ENCODE results near the gene KCTD4.

DNA sequence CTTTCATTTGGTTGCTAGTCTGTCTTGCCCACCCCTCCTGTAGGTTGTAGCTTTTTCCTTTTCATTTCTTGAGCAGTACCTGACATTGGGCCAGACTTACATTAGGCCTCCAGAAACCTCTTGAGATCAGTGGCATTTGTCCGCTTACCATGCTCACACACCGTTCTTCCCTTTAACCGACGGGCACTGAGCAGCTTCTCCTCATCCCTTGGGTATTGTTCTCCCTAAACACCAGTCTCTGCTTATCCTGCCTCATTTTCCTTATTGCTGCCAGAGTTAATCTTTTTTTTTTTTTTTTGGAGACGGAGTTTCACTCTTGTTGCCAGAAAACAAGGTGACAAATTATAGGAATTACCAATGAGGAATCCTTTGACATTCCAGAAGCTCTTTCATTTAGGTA is 27.2 kb upstream of the KCTD4 start:
- TF ChIP-seq, protein P1, sequence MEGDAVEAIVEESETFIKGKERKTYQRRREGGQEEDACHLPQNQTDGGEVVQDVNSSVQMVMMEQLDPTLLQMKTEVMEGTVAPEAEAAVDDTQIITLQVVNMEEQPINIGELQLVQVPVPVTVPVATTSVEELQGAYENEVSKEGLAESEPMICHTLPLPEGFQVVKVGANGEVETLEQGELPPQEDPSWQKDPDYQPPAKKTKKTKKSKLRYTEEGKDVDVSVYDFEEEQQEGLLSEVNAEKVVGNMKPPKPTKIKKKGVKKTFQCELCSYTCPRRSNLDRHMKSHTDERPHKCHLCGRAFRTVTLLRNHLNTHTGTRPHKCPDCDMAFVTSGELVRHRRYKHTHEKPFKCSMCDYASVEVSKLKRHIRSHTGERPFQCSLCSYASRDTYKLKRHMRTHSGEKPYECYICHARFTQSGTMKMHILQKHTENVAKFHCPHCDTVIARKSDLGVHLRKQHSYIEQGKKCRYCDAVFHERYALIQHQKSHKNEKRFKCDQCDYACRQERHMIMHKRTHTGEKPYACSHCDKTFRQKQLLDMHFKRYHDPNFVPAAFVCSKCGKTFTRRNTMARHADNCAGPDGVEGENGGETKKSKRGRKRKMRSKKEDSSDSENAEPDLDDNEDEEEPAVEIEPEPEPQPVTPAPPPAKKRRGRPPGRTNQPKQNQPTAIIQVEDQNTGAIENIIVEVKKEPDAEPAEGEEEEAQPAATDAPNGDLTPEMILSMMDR (IDR thresholded peaks at IDR 0.05; ENCODE audit: low read length), result no peak
- no peak for TF ChIP-seq EZH2 (optimal IDR thresholded peaks at IDR 0.05; ENCODE audit: low read depth, low read length)

All from MM.1S (cell line).